ENCODE data around the gene CD96.

Gene CD96

GRCh38 chr3:111594205-111594604 lies 52.2 kb downstream of the CD96 start:
- no peak overlapping the region for H3K9ac ChIP-seq (ENCODE audit: low read length in 2 of 2)
- no peaks in the 10 kb centered on the region for H3K4me1 ChIP-seq (ENCODE audit: control insufficient read depth, insufficient read depth, low read length)
- no peaks in the 10 kb centered on the region for H3K27me3 ChIP-seq (ENCODE audit: control insufficient read depth in 1 of 2, insufficient read depth in 2 of 2, low read length in 2 of 2)
- H3K36me3 ChIP-seq (ENCODE audit: control insufficient read depth in 2 of 2, insufficient read depth in 2 of 2, low read length in 2 of 2), result no peaks in the 10 kb centered on the region
- no peaks in the 10 kb centered on the region for H3K9me3 ChIP-seq (ENCODE audit: control insufficient read depth in 2 of 2, low read length in 2 of 2)
- H3K27ac ChIP-seq (ENCODE audit: low read length), result no peak overlapping the region
- no peak overlapping the region for H3K4me3 ChIP-seq (ENCODE audit: low read length in 2 of 2)

GRCh38 chr3:111594781-111595180 lies 52.8 kb downstream of the CD96 start:
- no peak overlapping the region for H3K9ac ChIP-seq (ENCODE audit: low read length in 2 of 2)
- no peak overlapping the region for H3K4me3 ChIP-seq (ENCODE audit: low read length in 2 of 2)
- no peaks in the 10 kb centered on the region for H3K36me3 ChIP-seq (ENCODE audit: control insufficient read depth in 2 of 2, insufficient read depth in 2 of 2, low read length in 2 of 2)
- H3K9me3 ChIP-seq (ENCODE audit: control insufficient read depth in 2 of 2, low read length in 2 of 2), result no peaks in the 10 kb centered on the region
- H3K4me1 ChIP-seq (ENCODE audit: control insufficient read depth, insufficient read depth, low read length), result no peaks in the 10 kb centered on the region
- no peak overlapping the region for H3K27ac ChIP-seq (ENCODE audit: low read length)
- H3K27me3 ChIP-seq (ENCODE audit: control insufficient read depth in 1 of 2, insufficient read depth in 2 of 2, low read length in 2 of 2), result no peaks in the 10 kb centered on the region

GRCh38 chr3:111595232-111595631 lies 53.2 kb downstream of the CD96 start, which contains the start of gene ZBED2:
Gene ZBED2 (minus strand): TSS chr3:111595346. CDS start chr3:111594201, 1,145 bp downstream.
- Histone ChIP-seq H3K4me3 (ENCODE audit: low read length in 2 of 2) (no peak within 1 kb of the TSS), H3K27me3 (ENCODE audit: control insufficient read depth in 1 of 2, insufficient read depth in 2 of 2, low read length in 2 of 2) (no peaks in the 10 kb centered on the region), H3K9ac (ENCODE audit: low read length in 2 of 2) (no peak within 1 kb of the TSS), H3K36me3 (ENCODE audit: control insufficient read depth in 2 of 2, insufficient read depth in 2 of 2, low read length in 2 of 2) (no peaks in the 10 kb centered on the region), H3K27ac (ENCODE audit: low read length) (no peak within 1 kb of the TSS), H3K9me3 (ENCODE audit: control insufficient read depth in 2 of 2, low read length in 2 of 2) (no peaks in the 10 kb centered on the region), H3K4me1 (ENCODE audit: control insufficient read depth, insufficient read depth, low read length) (no peaks in the 10 kb centered on the region)

- H3K4me1 ChIP-seq (ENCODE audit: control insufficient read depth, insufficient read depth, low read length), result no peaks in the 10 kb centered on the region
- no peaks in the 10 kb centered on the region for H3K9me3 ChIP-seq (ENCODE audit: control insufficient read depth in 2 of 2, low read length in 2 of 2)
- H3K4me3 ChIP-seq (ENCODE audit: low read length in 2 of 2), result no peak overlapping the region
- H3K27ac ChIP-seq (ENCODE audit: low read length), result no peak overlapping the region
- no peaks in the 10 kb centered on the region for H3K27me3 ChIP-seq (ENCODE audit: control insufficient read depth in 1 of 2, insufficient read depth in 2 of 2, low read length in 2 of 2)
- no peak overlapping the region for H3K9ac ChIP-seq (ENCODE audit: low read length in 2 of 2)
- no peaks in the 10 kb centered on the region for H3K36me3 ChIP-seq (ENCODE audit: control insufficient read depth in 2 of 2, insufficient read depth in 2 of 2, low read length in 2 of 2)
Observed at GRCh38 chr3:111596328-111596727, 54.3 kb downstream of the CD96 start.

GRCh38 chr3:111598139-111598538 lies 56.1 kb downstream of the CD96 start:
- no peak overlapping the region for H3K27ac ChIP-seq (ENCODE audit: low read length)
- H3K27me3 ChIP-seq (ENCODE audit: control insufficient read depth in 1 of 2, insufficient read depth in 2 of 2, low read length in 2 of 2), result no peaks in the 10 kb centered on the region
- H3K36me3 ChIP-seq (ENCODE audit: control insufficient read depth in 2 of 2, insufficient read depth in 2 of 2, low read length in 2 of 2), result no peaks in the 10 kb centered on the region
- no peaks in the 10 kb centered on the region for H3K9me3 ChIP-seq (ENCODE audit: control insufficient read depth in 2 of 2, low read length in 2 of 2)
- H3K4me1 ChIP-seq (ENCODE audit: control insufficient read depth, insufficient read depth, low read length), result no peaks in the 10 kb centered on the region
- H3K4me3 ChIP-seq (ENCODE audit: low read length in 2 of 2), result no peak overlapping the region
- H3K9ac ChIP-seq (ENCODE audit: low read length in 2 of 2), result no peak overlapping the region

- Histone ChIP-seq H3K27ac (ENCODE audit: low read length) (no peak overlapping the region), H3K4me1 (ENCODE audit: control insufficient read depth, insufficient read depth, low read length) (no peaks in the 10 kb centered on the region), H3K27me3 (ENCODE audit: control insufficient read depth in 1 of 2, insufficient read depth in 2 of 2, low read length in 2 of 2) (no peaks in the 10 kb centered on the region), H3K4me3 (ENCODE audit: low read length in 2 of 2) (no peak overlapping the region), H3K36me3 (ENCODE audit: control insufficient read depth in 2 of 2, insufficient read depth in 2 of 2, low read length in 2 of 2) (no peaks in the 10 kb centered on the region), H3K9ac (ENCODE audit: low read length in 2 of 2) (no peak overlapping the region), H3K9me3 (ENCODE audit: control insufficient read depth in 2 of 2, low read length in 2 of 2) (no peaks in the 10 kb centered on the region)
Observed at GRCh38 chr3:111598552-111598951, 56.6 kb downstream of the CD96 start.

GRCh38 chr3:111601810-111602209 lies 59.8 kb downstream of the CD96 start:
- Histone ChIP-seq H3K9ac (ENCODE audit: low read length in 2 of 2) (no peak overlapping the region), H3K27me3 (ENCODE audit: control insufficient read depth in 1 of 2, insufficient read depth in 2 of 2, low read length in 2 of 2) (no peaks in the 10 kb centered on the region), H3K9me3 (ENCODE audit: control insufficient read depth in 2 of 2, low read length in 2 of 2) (no peaks in the 10 kb centered on the region), H3K36me3 (ENCODE audit: control insufficient read depth in 2 of 2, insufficient read depth in 2 of 2, low read length in 2 of 2) (no peaks in the 10 kb centered on the region), H3K4me1 (ENCODE audit: control insufficient read depth, insufficient read depth, low read length) (no peaks in the 10 kb centered on the region), H3K27ac (ENCODE audit: low read length) (no peak overlapping the region), H3K4me3 (ENCODE audit: low read length in 2 of 2) (no peak overlapping the region)

GRCh38 chr3:111603679-111604078 lies 61.7 kb downstream of the CD96 start:
- no peaks in the 10 kb centered on the region for H3K36me3 ChIP-seq (ENCODE audit: control insufficient read depth in 2 of 2, insufficient read depth in 2 of 2, low read length in 2 of 2)
- no peak overlapping the region for H3K4me3 ChIP-seq (ENCODE audit: low read length in 2 of 2)
- no peak overlapping the region for H3K9ac ChIP-seq (ENCODE audit: low read length in 2 of 2)
- H3K9me3 ChIP-seq (ENCODE audit: control insufficient read depth in 2 of 2, low read length in 2 of 2), result no peaks in the 10 kb centered on the region
- no peak overlapping the region for H3K27ac ChIP-seq (ENCODE audit: low read length)
- no peaks in the 10 kb centered on the region for H3K27me3 ChIP-seq (ENCODE audit: control insufficient read depth in 1 of 2, insufficient read depth in 2 of 2, low read length in 2 of 2)
- H3K4me1 ChIP-seq (ENCODE audit: control insufficient read depth, insufficient read depth, low read length), result no peaks in the 10 kb centered on the region

GRCh38 chr3:111604119-111604518 lies 62.1 kb downstream of the CD96 start:
- no peaks in the 10 kb centered on the region for H3K9me3 ChIP-seq (ENCODE audit: control insufficient read depth in 2 of 2, low read length in 2 of 2)
- no peak overlapping the region for H3K4me3 ChIP-seq (ENCODE audit: low read length in 2 of 2)
- no peak overlapping the region for H3K9ac ChIP-seq (ENCODE audit: low read length in 2 of 2)
- no peaks in the 10 kb centered on the region for H3K36me3 ChIP-seq (ENCODE audit: control insufficient read depth in 2 of 2, insufficient read depth in 2 of 2, low read length in 2 of 2)
- H3K27ac ChIP-seq (ENCODE audit: low read length), result no peak overlapping the region
- H3K4me1 ChIP-seq (ENCODE audit: control insufficient read depth, insufficient read depth, low read length), result no peaks in the 10 kb centered on the region
- H3K27me3 ChIP-seq (ENCODE audit: control insufficient read depth in 1 of 2, insufficient read depth in 2 of 2, low read length in 2 of 2), result no peaks in the 10 kb centered on the region

GRCh38 chr3:111605018-111605417 lies 63.0 kb downstream of the CD96 start:
- Histone ChIP-seq H3K27ac (ENCODE audit: low read length) (no peak overlapping the region), H3K36me3 (ENCODE audit: control insufficient read depth in 2 of 2, insufficient read depth in 2 of 2, low read length in 2 of 2) (no peaks in the 10 kb centered on the region), H3K4me1 (ENCODE audit: control insufficient read depth, insufficient read depth, low read length) (no peaks in the 10 kb centered on the region), H3K9ac (ENCODE audit: low read length in 2 of 2) (no peak overlapping the region), H3K27me3 (ENCODE audit: control insufficient read depth in 1 of 2, insufficient read depth in 2 of 2, low read length in 2 of 2) (no peaks in the 10 kb centered on the region), H3K4me3 (ENCODE audit: low read length in 2 of 2) (no peak overlapping the region), H3K9me3 (ENCODE audit: control insufficient read depth in 2 of 2, low read length in 2 of 2) (no peaks in the 10 kb centered on the region)

GRCh38 chr3:111605493-111605892 lies 63.5 kb downstream of the CD96 start:
- no peak overlapping the region for H3K27ac ChIP-seq (ENCODE audit: low read length)
- no peaks in the 10 kb centered on the region for H3K4me1 ChIP-seq (ENCODE audit: control insufficient read depth, insufficient read depth, low read length)
- H3K4me3 ChIP-seq (ENCODE audit: low read length in 2 of 2), result no peak overlapping the region
- H3K27me3 ChIP-seq (ENCODE audit: control insufficient read depth in 1 of 2, insufficient read depth in 2 of 2, low read length in 2 of 2), result no peaks in the 10 kb centered on the region
- H3K9me3 ChIP-seq (ENCODE audit: control insufficient read depth in 2 of 2, low read length in 2 of 2), result no peaks in the 10 kb centered on the region
- no peak overlapping the region for H3K9ac ChIP-seq (ENCODE audit: low read length in 2 of 2)
- H3K36me3 ChIP-seq (ENCODE audit: control insufficient read depth in 2 of 2, insufficient read depth in 2 of 2, low read length in 2 of 2), result no peaks in the 10 kb centered on the region

Data from stomach smooth muscle (tissue), 2 donors.